ENCODE results near the gene FER.

FER gene

GRCh38 chr5:109173036-109173794 is 425.5 kb downstream of the FER start:
- DNase-seq (ENCODE audit: low read depth in 2 of 2): no peak

- DNase-seq (ENCODE audit: low read depth in 2 of 2): no peak
Measured at GRCh38 chr5:109177227-109177626, 429.5 kb downstream of the FER start.

GRCh38 chr5:109177782-109178181 is 430.1 kb downstream of the FER start:
- no peak for DNase-seq (ENCODE audit: low read depth in 2 of 2)

GRCh38 chr5:109180668-109181067 is 433.0 kb downstream of the FER start:
- DNase-seq (ENCODE audit: low read depth in 2 of 2): no peak

- no peak for DNase-seq (ENCODE audit: low read depth in 2 of 2)
Measured at GRCh38 chr5:109186759-109187158, 439.1 kb downstream of the FER start.

- DNase-seq (ENCODE audit: low read depth in 2 of 2): no peak
Measured at GRCh38 chr5:109191153-109191558, 443.5 kb downstream of the FER start.

GRCh38 chr5:109192027-109192426 is 444.3 kb downstream of the FER start:
- DNase-seq (ENCODE audit: low read depth in 2 of 2): no peak

- no peak for DNase-seq (ENCODE audit: low read depth in 2 of 2)
Measured at GRCh38 chr5:109192555-109193281, 445.0 kb downstream of the FER start.

GRCh38 chr5:109195667-109196066 is 448.0 kb downstream of the FER start:
- DNase-seq (ENCODE audit: low read depth in 2 of 2): no peak

GRCh38 chr5:109196087-109196822 is 448.6 kb downstream of the FER start:
- DNase-seq (ENCODE audit: low read depth in 2 of 2): no peak

- DNase-seq (ENCODE audit: low read depth in 2 of 2): no peak
Measured at GRCh38 chr5:109196823-109197160, 449.1 kb downstream of the FER start.

GRCh38 chr5:109199289-109199688 is 451.6 kb downstream of the FER start:
- DNase-seq (ENCODE audit: low read depth in 2 of 2): no peak

- no peak for DNase-seq (ENCODE audit: low read depth in 2 of 2)
Measured at GRCh38 chr5:109199799-109200620, 452.3 kb downstream of the FER start.

- DNase-seq (ENCODE audit: low read depth in 2 of 2): no peak
Measured at GRCh38 chr5:109215040-109215439, 467.3 kb downstream of the FER start.

GRCh38 chr5:109218818-109219217 is 471.1 kb downstream of the FER start:
- DNase-seq (ENCODE audit: low read depth in 2 of 2): no peak

- no peak for DNase-seq (ENCODE audit: low read depth in 2 of 2)
Measured at GRCh38 chr5:109223531-109223930, 475.8 kb downstream of the FER start.

- DNase-seq (ENCODE audit: low read depth in 2 of 2): no peak
Measured at GRCh38 chr5:109224276-109224882, 476.7 kb downstream of the FER start.

- DNase-seq (ENCODE audit: low read depth in 2 of 2): no peak
Measured at GRCh38 chr5:109225716-109226625, 478.3 kb downstream of the FER start.

GRCh38 chr5:109230369-109230768 is 482.7 kb downstream of the FER start:
- DNase-seq (ENCODE audit: low read depth in 2 of 2): no peak

- DNase-seq (ENCODE audit: low read depth in 2 of 2): no peak
Measured at GRCh38 chr5:109231331-109231730, 483.6 kb downstream of the FER start.

Measured in stimulated activated CD4-positive, alpha-beta T cell treated with anti-CD3 and anti-CD28 coated beads, Interleukin-12 subunit alpha, Interleukin-12 subunit beta, amount 100 ng/mL, for 24 hours (primary cell).